GF-D8 (cell line): ENCODE data around the gene NELL1.

Experiments used
- DNase-seq: peaks from one replicate; lab custom pipeline; 2025; lab: John Stamatoyannopoulos, UW

NELL1 gene

GRCh38 chr11:20966489-20966888 is 297.1 kb downstream of the NELL1 start:
- DNase-seq, result no peak

GRCh38 chr11:20973940-20974559 is 304.7 kb downstream of the NELL1 start:
- no peak for DNase-seq

- no peak for DNase-seq
Observed at GRCh38 chr11:20980736-20981135, 311.4 kb downstream of the NELL1 start.

DNA sequence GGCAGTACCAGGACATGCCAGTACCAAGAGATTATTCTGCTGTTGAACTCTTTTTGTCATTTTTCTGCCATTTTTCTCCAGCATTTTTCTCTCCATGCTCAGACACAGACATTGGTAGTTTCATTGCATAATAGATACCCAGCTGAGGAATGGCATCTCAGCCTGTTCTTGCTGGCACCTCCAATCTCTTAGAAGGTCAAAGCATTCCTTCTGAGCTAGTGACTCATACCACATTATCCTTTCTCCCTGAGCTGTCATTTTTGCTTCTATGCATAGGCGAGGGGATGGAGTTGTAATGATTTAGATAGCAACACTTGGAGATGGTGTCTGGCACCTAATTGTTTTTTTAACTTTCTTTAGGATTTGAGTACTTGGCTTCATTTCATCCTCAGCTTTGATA is 321.1 kb downstream of the NELL1 start:
- DNase-seq, result no peak

GRCh38 chr11:20991471-20991870 is 322.1 kb downstream of the NELL1 start:
- no peak for DNase-seq

GRCh38 chr11:21007297-21007696 is 337.9 kb downstream of the NELL1 start:
- DNase-seq, result no peak

- DNase-seq, result no peak
Observed at GRCh38 chr11:21018248-21018647, 348.9 kb downstream of the NELL1 start.

DNA sequence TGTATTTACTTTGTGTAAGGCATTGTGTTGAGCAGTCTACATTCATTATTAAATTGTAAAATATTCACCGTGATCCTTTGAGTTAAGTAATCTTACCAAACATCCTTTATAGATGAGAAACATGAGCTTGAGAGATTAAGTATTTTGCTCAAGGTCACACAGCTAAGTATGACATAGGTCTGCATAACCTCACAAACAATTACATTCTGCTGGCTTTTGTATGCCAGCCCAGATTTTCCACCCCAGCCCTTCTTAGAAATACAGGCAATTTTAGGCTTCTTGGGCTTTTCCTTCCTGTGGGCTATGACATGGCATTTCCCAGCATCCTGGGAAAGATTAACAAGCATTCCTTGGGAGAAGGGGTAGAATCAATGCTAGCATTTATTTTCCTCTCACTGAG is 357.3 kb downstream of the NELL1 start:
- no peak for DNase-seq

GRCh38 chr11:21037850-21038249 is 368.5 kb downstream of the NELL1 start:
- no peak for DNase-seq

DNA sequence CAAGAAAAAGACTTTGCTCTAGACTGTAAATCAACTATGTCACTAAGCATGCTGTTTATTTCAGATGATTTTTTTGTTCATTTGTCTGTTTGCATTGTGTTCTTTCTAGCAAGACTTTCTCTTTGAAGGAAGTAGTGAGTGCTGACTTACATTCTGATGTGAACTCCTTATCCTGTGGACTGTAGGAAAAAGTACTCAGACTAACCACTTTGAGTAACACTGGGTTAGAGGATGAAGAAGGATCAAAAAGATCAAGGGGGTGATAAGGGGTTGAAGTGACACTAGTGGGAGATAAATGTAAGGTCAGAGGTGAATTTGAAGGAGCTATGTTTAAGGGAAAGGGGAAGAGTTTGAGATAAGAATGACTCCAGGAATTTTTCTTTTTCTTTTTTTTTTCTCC is 369.4 kb downstream of the NELL1 start:
- no peak for DNase-seq

DNA sequence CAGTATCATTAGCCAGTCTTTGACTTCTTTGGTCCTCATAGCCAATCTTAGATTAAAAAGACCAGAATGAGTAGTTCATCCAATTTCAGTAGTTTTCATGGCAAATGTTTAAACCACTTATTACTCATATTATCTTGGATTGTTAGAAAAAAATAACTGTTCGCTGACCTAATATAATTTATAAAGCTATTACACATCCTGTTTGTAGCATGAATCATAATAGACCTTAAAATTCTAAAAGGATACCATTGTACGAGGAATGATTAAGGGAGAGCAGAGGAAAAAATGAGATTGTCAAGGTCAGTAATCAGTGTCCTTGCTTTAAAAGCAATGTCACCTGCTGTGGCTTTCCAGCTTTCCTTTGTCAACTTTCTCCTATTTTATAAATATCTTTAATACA is 371.2 kb downstream of the NELL1 start:
- DNase-seq, result no peak

DNA sequence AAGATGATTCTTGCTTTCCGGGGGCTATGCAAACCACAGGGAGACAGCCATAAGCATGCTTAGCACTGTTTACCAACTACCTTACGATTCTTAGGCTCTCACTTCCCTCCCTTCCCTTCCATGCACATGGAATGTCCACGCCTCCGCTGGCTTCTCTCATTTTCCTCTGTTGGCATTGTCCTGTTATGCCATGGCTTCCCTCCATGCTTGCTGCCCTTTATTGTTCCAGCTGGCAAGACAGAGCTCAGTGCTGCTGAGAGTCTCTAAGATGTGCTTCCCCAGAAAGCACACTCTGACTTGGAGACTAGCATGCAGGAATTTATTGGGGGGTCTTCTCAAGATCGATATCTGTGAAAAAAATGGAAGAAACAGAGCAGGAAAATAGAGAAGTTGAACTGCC is 379.2 kb downstream of the NELL1 start:
- no peak for DNase-seq

- no peak for DNase-seq
Observed at GRCh38 chr11:21053466-21053865, 384.1 kb downstream of the NELL1 start.

GRCh38 chr11:21056644-21057043 is 387.3 kb downstream of the NELL1 start:
- DNase-seq, result no peak

DNA sequence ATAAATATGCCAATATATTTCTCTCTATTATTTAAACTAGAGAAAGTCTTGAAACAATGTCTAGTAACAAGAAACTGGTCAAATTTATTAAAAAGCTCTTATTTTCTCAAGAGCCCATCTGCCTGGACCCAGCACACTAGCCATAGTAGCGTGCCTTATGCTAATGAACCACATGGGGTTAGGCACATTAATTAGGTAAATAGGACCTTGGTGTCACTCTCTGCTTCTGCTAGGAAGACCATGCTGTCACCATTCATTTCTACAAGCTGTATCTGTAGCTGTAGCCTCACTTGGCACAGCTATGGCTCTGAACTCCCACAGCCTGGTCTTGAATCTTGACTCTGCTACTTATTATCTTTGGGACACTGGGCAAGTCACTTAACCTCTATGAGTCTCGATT is 390.5 kb downstream of the NELL1 start:
- no peak for DNase-seq

DNA sequence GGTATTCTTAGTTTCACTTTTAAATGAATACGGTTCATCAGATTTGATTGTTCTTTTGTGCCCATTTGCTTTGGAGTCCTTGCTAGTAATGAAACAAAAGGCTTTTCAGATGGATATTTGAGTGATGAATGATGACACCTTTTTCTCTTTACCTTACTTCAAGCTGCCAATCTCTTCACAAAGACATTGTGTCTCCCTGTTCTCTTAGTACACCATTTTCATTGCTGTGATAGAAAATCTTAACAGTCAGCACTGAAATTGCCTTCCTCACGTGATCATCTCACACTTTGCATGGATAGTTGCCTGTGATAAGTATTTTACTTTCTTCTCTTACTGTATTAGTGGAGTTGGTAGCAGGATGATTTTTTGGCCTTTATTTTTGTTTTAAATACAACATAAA is 396.6 kb downstream of the NELL1 start:
- no peak for DNase-seq

GRCh38 chr11:21068886-21069285 is 399.5 kb downstream of the NELL1 start:
- DNase-seq, result no peak

GRCh38 chr11:21069909-21070308 is 400.5 kb downstream of the NELL1 start:
- DNase-seq, result no peak

DNA sequence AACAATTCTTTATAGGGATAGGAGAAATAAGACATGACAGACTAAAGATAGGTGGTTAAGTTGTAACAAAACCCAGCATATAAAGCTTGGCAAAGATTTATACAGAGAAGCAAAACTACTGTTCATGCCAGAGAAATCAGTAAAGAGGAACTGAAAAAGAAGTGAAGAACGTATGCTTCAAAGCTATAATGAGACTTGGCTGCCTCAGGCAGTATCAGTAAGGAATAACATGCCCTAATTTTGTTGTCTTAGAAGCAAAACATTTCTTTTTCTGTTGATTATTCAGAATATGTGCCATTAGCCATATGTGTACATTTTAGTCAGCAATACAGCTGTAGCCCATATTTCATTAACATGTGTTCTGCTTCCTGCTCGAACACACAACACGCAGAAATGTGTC is 403.2 kb downstream of the NELL1 start:
- no peak for DNase-seq

- DNase-seq, result no peak
Observed at GRCh38 chr11:21082853-21083252, 413.5 kb downstream of the NELL1 start.

DNA sequence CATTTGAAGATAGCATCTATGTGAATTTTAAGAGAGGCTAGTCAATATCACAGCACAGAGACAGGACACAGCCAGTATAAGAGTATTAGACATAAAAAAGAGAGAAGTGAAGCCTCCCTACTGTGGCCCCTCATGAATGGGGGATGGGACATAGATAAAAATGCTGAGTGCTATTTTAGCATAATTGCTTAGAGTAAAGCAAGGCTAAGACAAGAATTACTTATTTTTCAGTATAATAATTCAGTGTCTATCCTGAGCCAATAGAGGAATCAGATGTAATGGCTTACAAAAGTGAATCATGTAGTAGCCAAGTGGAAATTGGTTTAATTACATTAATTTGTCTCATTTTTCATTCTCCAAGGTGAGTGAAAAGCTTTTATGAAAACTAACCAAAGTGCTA is 419.5 kb downstream of the NELL1 start:
- DNase-seq, result no peak

- DNase-seq, result no peak
Observed at GRCh38 chr11:21104641-21105040, 435.3 kb downstream of the NELL1 start.

DNA sequence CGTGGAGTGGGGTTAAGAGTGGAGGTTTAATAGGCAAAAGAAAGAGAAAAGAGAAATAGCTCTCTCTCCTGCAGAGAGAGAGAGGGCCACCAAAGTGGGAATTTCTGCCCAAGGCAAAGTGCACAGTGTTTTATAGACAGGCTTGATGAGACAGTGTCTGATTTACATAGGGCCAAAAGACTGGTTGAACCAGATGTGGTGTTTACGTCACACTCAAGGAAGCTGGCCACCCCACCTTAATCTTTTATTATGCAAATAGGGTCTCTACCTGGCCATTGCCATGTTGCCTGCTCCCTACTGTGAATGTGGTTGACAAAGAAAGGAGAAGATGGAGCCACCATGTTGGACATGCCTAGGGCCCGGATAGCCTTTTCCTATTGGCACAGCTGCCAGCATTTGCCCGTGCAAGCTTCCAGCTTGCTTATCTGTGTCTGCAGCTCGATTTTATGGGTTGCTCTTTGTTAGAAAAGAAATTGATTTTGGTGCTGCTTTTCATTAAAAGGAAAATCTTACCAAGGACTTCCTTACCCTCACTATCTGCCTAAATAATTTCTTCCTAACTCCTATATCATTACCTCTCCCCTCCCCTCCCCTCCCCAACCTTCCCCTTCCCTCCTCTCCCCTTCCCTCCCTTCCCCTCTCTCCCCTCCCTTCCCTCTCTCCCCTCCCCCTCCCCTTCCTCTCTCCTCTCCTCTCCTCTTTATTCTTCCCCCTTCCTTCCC is 436.0 kb downstream of the NELL1 start:
- DNase-seq, result no peak

DNA sequence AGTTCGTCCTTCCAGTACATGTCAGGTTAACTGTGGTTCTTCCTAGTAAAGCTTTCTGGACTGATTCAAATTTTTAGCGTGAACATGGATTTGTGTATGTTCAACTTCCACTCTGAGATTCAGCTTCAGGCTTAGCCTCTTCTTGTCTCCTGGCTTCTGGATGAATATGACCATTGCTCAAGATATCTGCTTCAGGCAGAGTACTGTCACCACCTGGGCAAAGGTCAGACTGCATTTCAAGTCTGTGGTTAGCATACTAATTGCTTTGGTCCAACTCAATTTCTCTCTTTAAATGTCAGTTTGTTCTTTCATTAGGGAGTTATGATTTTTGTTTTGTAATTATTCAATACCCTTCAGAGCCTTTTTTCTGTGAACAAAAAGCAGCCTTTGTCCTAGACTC is 440.0 kb downstream of the NELL1 start:
- no peak for DNase-seq
